GM19324 (cell line): ENCODE measurements around the gene KLHDC7B.
"Not testable (repeated sequence)": the region's sequence is repeated elsewhere in the genome, so short reads cannot be mapped to it uniquely, and the experiment has no call there.

Source experiments
- ATAC-seq: cut with Tn5 transposase; IDR thresholded peaks from one replicate; pipeline ENCODE4 v1.9.1; 2021; ENCODE audit warnings: mild to moderate bottlenecking, moderate library complexity; ENCODE audit not compliant: unreplicated experiment, low FRiP score

The KLHDC7B gene

GRCh38 chr22:50516891-50517290 is 28.8 kb upstream of the KLHDC7B start:
- no peak for ATAC-seq

- no peak for ATAC-seq
These were observed 28.0 kb upstream of the KLHDC7B start for GRCh38 chr22:50517495-50518260.

- ATAC-seq = no peak
These were observed 27.1 kb upstream of the KLHDC7B start for GRCh38 chr22:50518606-50519005.

GRCh38 chr22:50519151-50519550 is 26.5 kb upstream of the KLHDC7B start:
- no peak for ATAC-seq

GRCh38 chr22:50520184-50520583 is 25.5 kb upstream of the KLHDC7B start:
- ATAC-seq = not testable (repeated sequence)

- ATAC-seq = no peak
These were observed 24.8 kb upstream of the KLHDC7B start for GRCh38 chr22:50520826-50521453.

- ATAC-seq = no peak
These were observed 24.0 kb upstream of the KLHDC7B start for GRCh38 chr22:50521710-50522109.

- no peak for ATAC-seq
These were observed 23.4 kb upstream of the KLHDC7B start for GRCh38 chr22:50522208-50522805.

GRCh38 chr22:50522806-50523438 is 22.8 kb upstream of the KLHDC7B start:
- no peak for ATAC-seq

- ATAC-seq = no peak
These were observed 22.3 kb upstream of the KLHDC7B start for GRCh38 chr22:50523458-50523805.

- no peak for ATAC-seq
These were observed 21.7 kb upstream of the KLHDC7B start for GRCh38 chr22:50523806-50524675.

GRCh38 chr22:50524676-50525103 is 21.0 kb upstream of the KLHDC7B start:
- no peak for ATAC-seq

- peak; percentile 39 for ATAC-seq
These were observed 20.4 kb upstream of the KLHDC7B start, which contains the start of gene SCO2 for GRCh38 chr22:50525104-50525857. SCO2 (minus strand) TSS chr22:50525598; CDS start chr22:50524411, 1,187 bp downstream.

- peak; percentile 18 for ATAC-seq
These were observed 19.9 kb upstream of the KLHDC7B start for GRCh38 chr22:50525858-50526107.

GRCh38 chr22:50526108-50526833 is 19.4 kb upstream of the KLHDC7B start:
- peak; percentile 31 for ATAC-seq

GRCh38 chr22:50526834-50527801 is 18.6 kb upstream of the KLHDC7B start:
- no peak for ATAC-seq

- no peak for ATAC-seq
These were observed 17.6 kb upstream of the KLHDC7B start for GRCh38 chr22:50527921-50528681.
